MM.1S (cell line): Measurements from ENCODE around the gene ANK2.

Experiments
- DNase-seq: peaks from one replicate; pipeline ENCODE4 v3.0.0-alpha.2; 2015
- H2AFZ ChIP-seq: fragments of 300-600 bp; sonication (generic); 2 replicates; pipeline ENCODE4 v1.6.0; 2016; ENCODE audit warnings: antibody characterized with exemption, low read length
- H3F3A ChIP-seq: fragments of 300-600 bp; sonication (generic); 2 replicates; pipeline ENCODE4 v1.6.1; 2016; ENCODE audit warnings: mild to moderate bottlenecking, antibody characterized with exemption, low read length, moderate library complexity, mixed read lengths; ENCODE audit not compliant: insufficient read depth
- H3K27ac ChIP-seq: fragments of 300-600 bp; sonication (generic); 2 replicates; pipeline ENCODE4 v1.5.1; 2016; ENCODE audit warnings: mild to moderate bottlenecking, low read length
- H3K27me3 ChIP-seq: fragments of 300-600 bp; sonication (generic); replicated peaks from 2 replicates; pipeline ENCODE4 v1.6.0; 2016; ENCODE audit warnings: low read length; ENCODE audit not compliant: insufficient read depth
- H3K36me3 ChIP-seq: fragments of 300-600 bp; sonication (generic); replicated peaks from 2 replicates; pipeline ENCODE4 v1.6.1; 2016; ENCODE audit warnings: mild to moderate bottlenecking, low read length, mixed read lengths; ENCODE audit not compliant: insufficient read depth
- H3K4me1 ChIP-seq: fragments of 300-600 bp; sonication (generic); 2 replicates; pipeline ENCODE4 v1.6.1; 2016; ENCODE audit warnings: low read length, mixed read lengths
- H3K4me2 ChIP-seq: fragments of 300-600 bp; sonication (generic); 2 replicates; pipeline ENCODE4 v1.6.0; 2016; ENCODE audit warnings: low read depth, low read length
- H3K4me3 ChIP-seq: fragments of 300-600 bp; sonication (generic); 2 replicates; pipeline ENCODE4 v1.5.1; 2016; ENCODE audit warnings: low read length, mixed read lengths
- H3K79me2 ChIP-seq: fragments of 300-600 bp; sonication (generic); 2 replicates; pipeline ENCODE4 v1.6.1; 2016; ENCODE audit warnings: mixed run types, low read length, mixed read lengths
- H3K9ac ChIP-seq: fragments of 300-600 bp; sonication (generic); 2 replicates; pipeline ENCODE4 v1.6.1; 2016; ENCODE audit warnings: low read length, mixed read lengths
- H3K9me2 ChIP-seq: fragments of 300-600 bp; sonication (generic); replicated peaks from 2 replicates; pipeline ENCODE4 v1.6.1; 2016; ENCODE audit warnings: mild to moderate bottlenecking, low read length, mixed read lengths; ENCODE audit not compliant: insufficient read depth
- H3K9me3 ChIP-seq: fragments of 300-600 bp; sonication (generic); replicated peaks from 2 replicates; pipeline ENCODE4 v1.6.1; 2016; ENCODE audit warnings: mild to moderate bottlenecking, low read length, mixed read lengths; ENCODE audit not compliant: insufficient read depth
- H4K20me1 ChIP-seq: fragments of 300-600 bp; sonication (generic); 2 replicates; pipeline ENCODE4 v1.6.1; 2016; ENCODE audit warnings: mild to moderate bottlenecking, low read length, moderate library complexity, mixed read lengths; ENCODE audit not compliant: insufficient read depth
- CTCF ChIP-seq: fragments of 300-600 bp; sonication (generic); IDR thresholded peaks from 2 replicates; pipeline ENCODE4 v1.5.1; 2016; ENCODE audit warnings: antibody characterized with exemption, low read length, mixed read lengths
- EZH2 ChIP-seq: fragments of 300-600 bp; sonication (generic); optimal IDR thresholded peaks from 2 replicates; pipeline ENCODE3; 2017; ENCODE audit warnings: low read depth, mild to moderate bottlenecking, antibody characterized with exemption, low read length, mixed read lengths
- EZH2phosphoT487 ChIP-seq: fragments of 300-600 bp; sonication (generic); IDR thresholded peaks from 2 replicates; pipeline ENCODE4 v1.6.1; 2018; ENCODE audit warnings: antibody characterized with exemption, low read length

Gene ANK2

GRCh38 chr4:113145147-113145518 lies 95.7 kb downstream of the ANK2 start:
- H3K4me1 ChIP-seq, result no peaks in the 10 kb centered on the region
- no peak overlapping the region for H3K4me2 ChIP-seq
- H3K4me3 ChIP-seq, result no peak overlapping the region
- no peaks in the 10 kb centered on the region for H3K36me3 ChIP-seq
- H3K9me2 ChIP-seq, result no peaks in the 10 kb centered on the region
- H3F3A ChIP-seq, result no peaks in the 10 kb centered on the region; the same call in 1 of the 2 replicates
- no peaks in the 10 kb centered on the region for H3K9me3 ChIP-seq
- no peaks in the 10 kb centered on the region for H4K20me1 ChIP-seq
- DNase-seq, result no peak
- TF ChIP-seq EZH2 (no peak), CTCF (no peak), EZH2phosphoT487 (no peak)
- H3K9ac ChIP-seq, result no peak overlapping the region
- no peaks in the 10 kb centered on the region for H3K27me3 ChIP-seq
- H3K79me2 ChIP-seq, result no peaks in the 10 kb centered on the region
- no peak overlapping the region for H2AFZ ChIP-seq
- no peak overlapping the region for H3K27ac ChIP-seq

GRCh38 chr4:113145519-113146291 lies 96.3 kb downstream of the ANK2 start:
- H3K4me3 ChIP-seq, result no peak overlapping the region
- no peak overlapping the region for H3K4me2 ChIP-seq
- TF ChIP-seq CTCF (no peak), EZH2phosphoT487 (no peak), EZH2 (no peak)
- H3K9ac ChIP-seq, result no peak overlapping the region
- H3K9me3 ChIP-seq, result no peaks in the 10 kb centered on the region
- no peak overlapping the region for H2AFZ ChIP-seq
- no peaks in the 10 kb centered on the region for H3K4me1 ChIP-seq
- H3K27ac ChIP-seq, result no peak overlapping the region
- no peaks in the 10 kb centered on the region; the same call in 1 of the 2 replicates for H3F3A ChIP-seq
- H3K79me2 ChIP-seq, result no peaks in the 10 kb centered on the region
- H3K9me2 ChIP-seq, result no peaks in the 10 kb centered on the region
- H3K27me3 ChIP-seq, result no peaks in the 10 kb centered on the region
- H4K20me1 ChIP-seq, result no peaks in the 10 kb centered on the region
- H3K36me3 ChIP-seq, result no peaks in the 10 kb centered on the region
- no peak for DNase-seq

GRCh38 chr4:113146876-113147358 lies 97.5 kb downstream of the ANK2 start:
- Histone ChIP-seq H3K36me3 (no peaks in the 10 kb centered on the region), H3K27ac (peak overlapping the region; percentile 79), H3K9me2 (no peaks in the 10 kb centered on the region), H4K20me1 (no peaks in the 10 kb centered on the region), H3K4me1 (no peaks in the 10 kb centered on the region), H3F3A (no peaks in the 10 kb centered on the region; the same call in 1 of the 2 replicates), H3K4me3 (peak overlapping the region; percentile 76), H2AFZ (peak overlapping the region; percentile 90), H3K79me2 (no peaks in the 10 kb centered on the region), H3K4me2 (peak overlapping the region; percentile 70), H3K9ac (peak overlapping the region; percentile 74), H3K9me3 (no peaks in the 10 kb centered on the region), H3K27me3 (no peaks in the 10 kb centered on the region)
- TF ChIP-seq EZH2, result no peak
- no peak for TF ChIP-seq CTCF
- TF ChIP-seq EZH2phosphoT487, result no peak
- DNase-seq, result peak; percentile 85
